ENCODE measurements around the gene ZNF316. TPM values are rescaled to one million over a fixed set of nuclear protein-coding genes. Genes with fewer than 3 reads are reported as not detected.

ZNF316 gene
- total RNA-seq, 2 donors from 2014 or later: 16.1 to 23.9 TPM

DNA sequence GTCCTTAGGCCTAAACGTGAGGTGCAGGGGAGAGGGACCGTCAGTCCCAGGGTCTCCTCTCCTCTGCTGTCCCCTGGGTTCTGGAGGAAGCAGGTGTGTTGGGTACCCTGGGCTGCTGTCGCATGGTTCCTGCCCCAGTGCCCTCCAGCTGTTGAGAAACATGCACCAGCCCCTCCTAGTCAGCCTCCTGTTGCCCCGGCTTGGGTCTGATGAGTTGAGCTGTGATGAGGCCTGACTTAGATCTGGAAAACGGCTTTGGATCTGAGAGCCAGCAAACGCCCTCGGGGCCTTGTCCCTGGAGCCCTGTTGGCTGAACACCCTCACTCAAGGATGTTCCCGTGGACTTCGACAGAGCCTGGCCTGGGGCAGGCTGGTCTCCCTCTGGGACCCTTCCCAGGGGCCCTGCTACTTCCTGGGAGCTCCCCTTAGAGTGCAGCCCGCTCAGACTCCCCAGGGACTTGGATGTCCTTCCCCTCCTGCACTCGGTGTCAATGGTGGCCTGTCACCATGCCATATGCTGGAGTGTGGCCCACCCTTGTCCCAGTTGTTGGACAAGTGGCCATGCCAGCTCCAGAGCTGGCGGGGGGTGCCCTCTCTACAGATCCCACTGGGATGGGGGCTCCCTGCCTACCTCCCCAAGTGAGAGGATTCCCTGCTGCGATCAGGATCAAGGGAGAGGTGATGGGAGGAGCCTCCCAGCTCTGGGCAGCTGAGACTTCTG, 12.3 kb downstream of the ZNF316 start:
- Histone ChIP-seq H3K4me1 (no peaks in the 10 kb centered on the region), H3K9ac (ENCODE audit: low read depth in 2 of 2, low read length in 2 of 2) (no peak overlapping the region), H3K27ac (no peak overlapping the region), H3K36me3 (peaks cover 10% of the 10 kb centered on the region), H3K27me3 (no peaks in the 10 kb centered on the region), H3K4me3 (no peak overlapping the region), H3K9me3 (no peaks in the 10 kb centered on the region)
- TF ChIP-seq, protein P1, sequence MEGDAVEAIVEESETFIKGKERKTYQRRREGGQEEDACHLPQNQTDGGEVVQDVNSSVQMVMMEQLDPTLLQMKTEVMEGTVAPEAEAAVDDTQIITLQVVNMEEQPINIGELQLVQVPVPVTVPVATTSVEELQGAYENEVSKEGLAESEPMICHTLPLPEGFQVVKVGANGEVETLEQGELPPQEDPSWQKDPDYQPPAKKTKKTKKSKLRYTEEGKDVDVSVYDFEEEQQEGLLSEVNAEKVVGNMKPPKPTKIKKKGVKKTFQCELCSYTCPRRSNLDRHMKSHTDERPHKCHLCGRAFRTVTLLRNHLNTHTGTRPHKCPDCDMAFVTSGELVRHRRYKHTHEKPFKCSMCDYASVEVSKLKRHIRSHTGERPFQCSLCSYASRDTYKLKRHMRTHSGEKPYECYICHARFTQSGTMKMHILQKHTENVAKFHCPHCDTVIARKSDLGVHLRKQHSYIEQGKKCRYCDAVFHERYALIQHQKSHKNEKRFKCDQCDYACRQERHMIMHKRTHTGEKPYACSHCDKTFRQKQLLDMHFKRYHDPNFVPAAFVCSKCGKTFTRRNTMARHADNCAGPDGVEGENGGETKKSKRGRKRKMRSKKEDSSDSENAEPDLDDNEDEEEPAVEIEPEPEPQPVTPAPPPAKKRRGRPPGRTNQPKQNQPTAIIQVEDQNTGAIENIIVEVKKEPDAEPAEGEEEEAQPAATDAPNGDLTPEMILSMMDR (IDR thresholded peaks at IDR 0.05): no peak
- DNase-seq: no peak
- intact Hi-C loops (cut with DNase I): no loop called here

DNA sequence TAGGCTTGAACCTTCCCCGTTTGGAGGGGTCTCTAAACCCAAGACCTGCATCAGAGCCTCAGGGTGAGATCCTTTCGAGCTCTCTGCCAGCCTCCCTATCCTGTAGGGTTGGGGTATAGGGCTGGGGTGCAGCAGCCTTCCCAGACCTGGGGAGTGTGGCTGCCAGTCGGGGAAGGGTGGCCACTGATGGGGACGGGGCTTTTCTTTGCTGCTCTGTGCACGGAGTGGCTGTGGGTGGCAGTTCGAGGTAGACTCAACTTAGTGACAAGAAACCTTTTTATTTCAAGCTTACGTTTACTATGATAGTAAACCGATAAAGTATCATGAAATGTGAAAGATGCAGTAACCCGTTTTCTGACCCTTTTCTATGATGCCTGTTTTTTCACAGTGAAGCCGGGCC, 13.0 kb downstream of the ZNF316 start:
- Histone ChIP-seq H3K4me3 (no peak overlapping the region), H3K9ac (ENCODE audit: low read depth in 2 of 2, low read length in 2 of 2) (no peak overlapping the region), H3K4me1 (no peaks in the 10 kb centered on the region), H3K36me3 (peaks cover 10% of the 10 kb centered on the region), H3K27ac (no peak overlapping the region), H3K9me3 (no peaks in the 10 kb centered on the region), H3K27me3 (no peaks in the 10 kb centered on the region)
- TF ChIP-seq, protein P1 (IDR thresholded peaks at IDR 0.05): no peak
- intact Hi-C loops (cut with DNase I): no loop called here
- no peak for DNase-seq

DNA sequence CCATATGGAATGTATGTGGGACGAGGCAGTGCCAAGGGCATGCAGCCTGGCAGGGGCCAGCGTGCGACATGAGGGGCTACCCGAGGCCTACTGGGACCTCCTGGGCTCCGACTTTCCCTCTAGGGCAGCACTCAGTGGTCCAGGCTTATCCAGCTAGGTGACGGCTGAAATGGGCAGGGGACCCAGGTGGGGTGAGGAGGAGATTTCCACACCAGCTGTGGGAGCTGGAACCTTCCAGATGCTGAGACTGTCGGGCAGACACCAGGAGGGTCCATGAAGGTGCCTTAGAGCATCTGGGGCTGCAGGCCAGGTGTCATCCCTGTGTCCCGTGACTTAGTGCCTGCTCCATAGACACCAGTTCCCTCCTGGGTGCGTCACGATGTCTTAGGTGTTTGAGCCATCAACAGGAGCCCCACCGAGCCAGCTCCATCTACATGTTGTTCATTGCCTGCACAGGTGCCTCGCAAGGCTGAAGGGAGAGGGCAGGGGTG, 13.4 kb downstream of the ZNF316 start:
- TF ChIP-seq, protein P1 (IDR thresholded peaks at IDR 0.05): no peak
- Histone ChIP-seq H3K27me3 (no peaks in the 10 kb centered on the region), H3K4me1 (no peaks in the 10 kb centered on the region), H3K9ac (ENCODE audit: low read depth in 2 of 2, low read length in 2 of 2) (no peak overlapping the region), H3K36me3 (peaks cover 10% of the 10 kb centered on the region), H3K4me3 (no peak overlapping the region), H3K27ac (no peak overlapping the region), H3K9me3 (no peaks in the 10 kb centered on the region)
- intact Hi-C loops (cut with DNase I): no loop called here
- no peak for DNase-seq

DNA sequence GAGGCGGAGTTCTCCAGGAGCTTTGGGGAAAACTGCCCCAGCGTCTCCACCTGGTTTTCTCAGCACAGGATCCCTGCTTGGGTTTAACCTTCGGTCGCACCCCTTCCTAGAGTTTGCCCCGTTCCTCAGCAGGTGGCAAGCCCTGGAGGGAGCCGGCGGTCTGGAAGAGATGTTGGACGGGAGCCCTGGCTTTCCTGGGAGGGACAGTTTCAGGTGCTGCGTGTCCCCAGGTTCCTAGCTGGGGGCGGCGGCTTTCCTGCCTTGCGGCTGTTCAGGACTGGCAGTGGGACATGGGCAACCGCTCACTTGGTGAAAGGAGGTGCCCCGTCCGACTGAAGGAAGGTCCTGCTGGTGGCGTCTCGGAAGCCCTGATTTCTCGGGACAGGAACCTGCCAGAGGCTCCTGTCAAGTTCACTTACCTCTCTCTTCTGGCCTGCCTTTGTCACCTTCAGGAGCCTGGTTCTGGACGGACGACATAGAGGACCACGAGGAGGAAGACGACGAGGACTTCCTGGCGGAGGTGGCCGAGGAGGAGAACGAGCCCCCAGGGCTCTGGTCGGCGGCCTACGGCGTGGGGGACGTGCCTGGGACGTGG, 14.8 kb downstream of the ZNF316 start:
- no peaks in the 10 kb centered on the region for H3K9me3 ChIP-seq
- no peaks in the 10 kb centered on the region for H3K27me3 ChIP-seq
- no peak for DNase-seq
- no peak overlapping the region for H3K4me3 ChIP-seq
- H3K27ac ChIP-seq: no peak overlapping the region
- no peaks in the 10 kb centered on the region for H3K4me1 ChIP-seq
- intact Hi-C loops (cut with DNase I): no loop called here
- TF ChIP-seq, protein P1 (IDR thresholded peaks at IDR 0.05): no peak
- H3K9ac ChIP-seq (ENCODE audit: low read depth in 2 of 2, low read length in 2 of 2): no peak overlapping the region
- peaks cover 10% of the 10 kb centered on the region for H3K36me3 ChIP-seq

DNA sequence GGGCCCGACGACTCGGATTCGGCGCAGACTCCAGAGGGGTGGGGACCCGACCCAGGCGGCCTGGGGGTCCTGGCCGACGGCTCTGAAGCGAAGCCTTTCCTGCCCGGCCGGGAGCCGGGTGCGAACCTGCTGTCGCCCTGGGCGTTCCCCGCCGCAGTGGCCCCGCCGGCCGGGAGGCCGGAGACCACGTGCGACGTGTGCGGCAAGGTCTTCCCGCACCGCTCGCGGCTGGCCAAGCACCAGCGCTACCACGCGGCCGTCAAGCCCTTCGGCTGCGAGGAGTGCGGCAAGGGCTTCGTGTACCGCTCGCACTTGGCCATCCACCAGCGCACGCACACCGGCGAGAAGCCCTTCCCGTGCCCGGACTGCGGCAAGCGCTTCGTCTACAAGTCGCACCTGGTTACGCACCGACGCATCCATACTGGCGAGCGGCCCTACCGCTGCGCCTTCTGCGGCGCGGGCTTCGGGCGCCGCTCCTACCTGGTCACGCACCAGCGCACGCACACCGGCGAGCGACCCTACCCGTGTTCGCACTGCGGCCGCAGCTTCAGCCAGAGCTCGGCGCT, 15.4 kb downstream of the ZNF316 start:
- intact Hi-C loops (cut with DNase I): no loop called here
- H3K4me1 ChIP-seq: no peaks in the 10 kb centered on the region
- no peaks in the 10 kb centered on the region for H3K9me3 ChIP-seq
- peaks cover 10% of the 10 kb centered on the region for H3K36me3 ChIP-seq
- TF ChIP-seq, protein P1 (IDR thresholded peaks at IDR 0.05): no peak
- H3K9ac ChIP-seq (ENCODE audit: low read depth in 2 of 2, low read length in 2 of 2): no peak overlapping the region
- DNase-seq: no peak
- H3K4me3 ChIP-seq: no peak overlapping the region
- H3K27ac ChIP-seq: no peak overlapping the region
- H3K27me3 ChIP-seq: no peaks in the 10 kb centered on the region
